Raji (cell line): ENCODE results near the gene USP13.

Experiments used
- POLR2A ChIP-seq: IDR thresholded peaks from 2 replicates; pipeline ENCODE4 v1.6.1; 2011; ENCODE audit warnings: low read depth, low read length, control low read depth; ENCODE audit not compliant: insufficient read depth

Gene USP13

GRCh38 chr3:179734497-179735281 is 81.8 kb downstream of the USP13 start:
- TF ChIP-seq POLR2A: no peak

GRCh38 chr3:179735321-179735720 is 82.5 kb downstream of the USP13 start:
- TF ChIP-seq POLR2A: no peak

- TF ChIP-seq POLR2A: no peak
Observed at GRCh38 chr3:179738998-179739397, 86.2 kb downstream of the USP13 start.

DNA sequence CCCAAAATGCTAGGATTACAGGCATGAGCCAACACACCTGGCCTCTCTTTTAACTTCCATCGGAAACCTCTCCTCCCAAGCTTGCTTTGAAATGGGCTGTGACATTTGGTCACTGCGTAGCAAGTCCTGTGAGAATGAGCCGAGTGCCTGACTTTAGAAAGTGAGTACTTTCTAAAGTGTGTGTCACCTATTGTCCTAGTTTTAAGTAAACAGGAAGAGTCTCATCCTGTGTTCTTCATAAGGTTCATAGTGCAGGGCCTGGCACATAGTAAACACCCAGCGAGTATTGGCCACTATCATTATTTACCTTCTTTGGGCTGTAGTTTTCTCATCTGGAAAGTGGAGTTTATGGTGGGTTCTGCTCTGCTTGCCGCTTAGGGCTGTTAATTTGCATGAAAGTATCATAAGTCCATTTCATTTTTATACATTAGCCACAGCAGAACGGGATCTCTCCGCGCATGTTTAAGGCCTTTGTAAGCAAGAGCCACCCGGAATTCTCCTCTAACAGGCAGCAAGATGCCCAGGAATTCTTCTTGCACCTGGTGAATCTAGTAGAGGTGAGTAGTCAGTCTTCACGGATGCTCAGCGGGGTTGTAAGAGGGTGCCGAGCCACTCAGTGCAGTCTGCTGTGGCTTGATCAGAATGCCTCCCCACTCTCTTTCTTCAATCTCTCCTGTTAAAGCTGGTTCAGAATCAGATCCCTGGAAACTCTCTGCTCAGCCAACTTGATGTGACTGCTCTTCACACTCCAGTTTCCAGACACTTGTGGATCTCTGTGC is 87.2 kb downstream of the USP13 start:
- TF ChIP-seq POLR2A: no peak

- no peak for TF ChIP-seq POLR2A
Observed at GRCh38 chr3:179743913-179744312, 91.1 kb downstream of the USP13 start.

- no peak for TF ChIP-seq POLR2A
Observed at GRCh38 chr3:179744667-179745066, 91.8 kb downstream of the USP13 start.

- TF ChIP-seq POLR2A: no peak
Observed at GRCh38 chr3:179745079-179745478, 92.2 kb downstream of the USP13 start.

DNA sequence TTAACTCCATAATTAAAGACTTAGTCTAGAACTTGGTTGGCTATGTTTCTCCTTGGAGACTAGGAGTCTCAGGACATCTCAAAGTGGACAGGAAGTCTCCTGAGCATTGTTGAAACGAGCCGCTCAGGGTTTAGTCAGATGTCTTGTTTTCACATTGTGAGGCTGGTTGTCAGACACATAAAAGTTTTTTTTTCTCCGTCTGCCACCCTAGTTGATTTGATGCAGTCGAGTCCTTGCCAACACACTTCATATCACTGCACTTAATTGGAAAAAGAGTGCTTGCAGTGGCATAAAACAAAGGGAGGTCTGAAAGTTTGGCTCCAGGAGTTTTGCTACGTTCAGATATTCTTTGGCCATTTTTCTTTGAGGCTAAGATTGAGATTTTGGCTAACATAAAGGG is 92.9 kb downstream of the USP13 start:
- TF ChIP-seq POLR2A: no peak

DNA sequence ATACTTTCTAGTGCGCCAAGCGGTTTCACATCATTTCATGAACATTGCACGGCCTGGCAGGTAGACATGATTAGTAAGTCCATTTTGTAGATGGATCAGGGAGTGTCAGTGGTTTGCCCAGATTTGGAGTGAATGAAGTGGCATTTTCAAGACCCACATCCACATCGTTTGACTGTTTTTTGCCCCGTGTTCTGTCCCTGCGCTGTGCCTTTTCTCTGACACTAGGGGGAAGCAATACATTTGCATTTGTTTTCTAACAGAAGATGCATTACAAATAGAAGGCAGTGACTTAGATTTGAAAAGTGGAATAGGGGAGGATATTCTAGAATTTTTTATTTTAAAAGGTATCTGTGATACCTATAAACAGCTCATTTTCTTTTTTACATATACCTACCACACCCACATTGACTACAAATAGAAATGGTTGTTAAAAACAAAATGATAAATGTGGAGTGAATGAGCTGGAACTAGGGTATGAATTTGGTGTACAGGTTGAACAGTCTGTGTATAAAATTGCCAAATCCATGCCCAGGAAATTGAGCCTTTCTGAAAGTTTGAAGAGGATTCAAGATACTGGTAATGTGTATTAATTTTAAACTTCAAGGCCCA is 98.0 kb downstream of the USP13 start:
- TF ChIP-seq POLR2A: no peak

DNA sequence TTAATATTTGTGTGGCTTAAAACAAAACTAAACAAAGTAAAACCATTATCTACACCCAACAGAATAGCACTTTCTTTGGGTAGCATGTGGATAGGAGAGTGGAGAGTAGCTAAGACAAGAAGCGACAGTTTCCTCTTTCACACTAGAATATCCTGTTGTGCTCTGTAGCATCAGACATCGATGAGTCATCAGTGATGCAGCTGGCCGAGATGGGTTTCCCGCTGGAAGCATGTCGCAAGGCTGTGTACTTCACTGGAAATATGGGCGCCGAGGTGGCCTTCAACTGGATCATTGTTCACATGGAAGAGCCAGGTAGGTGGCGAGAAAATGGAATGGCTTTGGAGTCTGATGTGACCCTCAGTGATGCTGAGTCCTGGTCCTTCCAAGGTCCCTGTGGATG is 108.1 kb downstream of the USP13 start:
- TF ChIP-seq POLR2A: no peak

DNA sequence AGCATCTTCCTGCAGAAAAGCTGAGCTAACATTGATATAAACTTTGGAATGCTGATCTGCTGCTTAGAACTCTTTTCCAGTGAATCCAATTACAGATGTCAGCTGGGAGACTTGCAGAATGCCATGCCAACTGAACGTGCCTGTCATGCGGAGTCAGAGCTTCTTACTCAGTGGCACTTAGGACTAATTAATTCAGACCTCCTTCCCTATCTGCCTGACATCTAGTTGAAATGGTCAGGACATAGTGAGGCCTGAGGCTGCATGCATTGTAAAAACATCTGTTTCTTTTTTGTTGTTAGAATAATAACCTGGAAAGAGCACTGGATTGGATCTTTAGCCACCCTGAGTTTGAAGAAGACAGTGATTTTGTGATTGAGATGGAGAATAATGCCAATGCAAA is 112.6 kb downstream of the USP13 start:
- TF ChIP-seq POLR2A: no peak

DNA sequence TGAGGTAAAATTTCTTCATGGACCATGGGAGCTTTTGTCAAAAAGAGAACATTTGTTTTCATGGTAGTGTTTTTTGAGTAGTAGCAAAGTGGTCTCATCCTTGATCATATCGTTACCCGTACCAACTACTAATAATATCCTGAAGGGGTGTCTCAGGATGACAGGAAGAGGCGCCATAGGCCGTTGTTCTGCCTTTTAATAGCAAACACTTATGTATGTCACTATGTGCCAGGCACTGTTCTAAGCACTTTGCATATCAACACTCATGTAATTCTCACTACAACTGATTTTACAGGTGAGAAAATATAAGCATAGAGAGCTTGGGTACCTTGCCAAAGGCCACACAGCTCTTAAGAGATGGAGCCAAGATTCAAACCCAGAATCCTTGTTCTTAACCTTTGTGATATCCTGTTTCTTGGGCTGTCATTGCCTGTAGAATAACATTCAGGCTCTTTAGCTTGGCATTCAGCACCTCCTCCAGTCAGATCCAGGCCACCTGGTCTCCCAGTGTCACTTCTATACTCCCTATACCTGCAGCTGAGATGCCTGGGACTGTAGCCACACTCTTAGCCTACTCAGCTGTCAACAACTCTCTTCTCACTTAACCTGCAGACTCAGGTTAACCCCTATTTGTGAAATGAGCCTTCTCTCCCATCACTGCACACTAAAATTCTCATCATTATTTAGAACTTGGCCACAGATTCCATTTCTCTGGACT is 113.7 kb downstream of the USP13 start:
- no peak for TF ChIP-seq POLR2A

GRCh38 chr3:179768080-179768479 is 115.2 kb downstream of the USP13 start:
- no peak for TF ChIP-seq POLR2A

- no peak for TF ChIP-seq POLR2A
Observed at GRCh38 chr3:179769411-179770247, 116.8 kb downstream of the USP13 start.
